Activated CD8-positive, alpha-beta T cell treated with anti-CD3 and anti-CD28 coated beads for 36 hours (primary cell): ENCODE data around the gene LEF1. TPM values are rescaled to one million over a fixed set of nuclear protein-coding genes. Genes with fewer than 3 reads are reported as not detected.

ENCODE experiments used
- total RNA-seq, 2 experiments: library from RNA; stranded (reverse); gene quantifications; one replicate each; pipeline ENCODE4 v1.2.3, GENCODE V29; 2021

The LEF1 gene
- total RNA-seq, 2 experiments from 2014 or later, result 178 to 182 TPM

Other genes with a start within 250 kb of the LEF1 start
- 1 to 10 TPM; 2.5 to 3.1 TPM for gene CYP2U1, start 237.4 kb downstream of the LEF1 start, total RNA-seq
- gene HADH, start 179.0 kb downstream of the LEF1 start, total RNA-seq, result 10 to 100 TPM; 50.3 to 50.7 TPM